CD4-positive, alpha-beta T cell (primary cell): ENCODE data around the gene TPP2. TPM values are rescaled to one million over a fixed set of nuclear protein-coding genes. Genes with fewer than 3 reads are reported as not detected.

ENCODE experiments used
- ATAC-seq: fragments of 200-7000 bp; cut with Tn5 transposase; one replicate; pipeline ENCODE4 v1.10.0; 2022; ENCODE audit warnings: mild to moderate bottlenecking; ENCODE audit not compliant: poor library complexity
- CTCF ChIA-PET: fragments of 350-600 bp; sonication (Branson Sonifier 250); formaldehyde crosslinking; loops from one replicate; lab custom pipeline; 2021; ENCODE audit warnings: antibody characterized with exemption, inconsistent platforms; lab: Charles Lee
- POLR2A ChIA-PET: fragments of 350-600 bp; sonication (Branson Sonifier 250); formaldehyde crosslinking; loops from one replicate; lab custom pipeline; 2021; ENCODE audit warnings: antibody characterized with exemption, inconsistent platforms; lab: Charles Lee
- DNase-seq, 14 experiments: peaks; one replicate each; pipeline ENCODE4 v3.0.0-alpha.2; 2013 to 2020; ENCODE audit warnings: mixed read lengths in 2 of 14
- H3K27ac ChIP-seq, 2 donors: one replicate each; pipeline versions ENCODE4 v1.5.1 to v1.7.0; 2013; ENCODE audit warnings: low read length in 2 of 2, low read depth in 1 of 2, mild to moderate bottlenecking in 1 of 2
- H3K27me3 ChIP-seq, 2 experiments: 1 replicate in 1 of 2; 2 replicates in 1 of 2; pipeline versions ENCODE4 v1.6.1 to v1.7.0; 2013; ENCODE audit warnings: low read length in 2 of 2, control low read depth in 1 of 2, mild to moderate bottlenecking in 1 of 2, moderate library complexity in 1 of 2; ENCODE audit not compliant: insufficient read depth in 2 of 2, control insufficient read depth in 1 of 2
- H3K36me3 ChIP-seq: one replicate; pipeline ENCODE4 v1.6.1; 2013; ENCODE audit warnings: low read length, control low read depth; ENCODE audit not compliant: insufficient read depth
- H3K4me1 ChIP-seq: one replicate; pipeline ENCODE4 v1.6.1; 2013; ENCODE audit warnings: low read length, control low read depth; ENCODE audit not compliant: insufficient read depth
- H3K4me3 ChIP-seq: one replicate; pipeline ENCODE4 v1.5.1; 2013; ENCODE audit warnings: mild to moderate bottlenecking, low read length, moderate library complexity
- H3K9me3 ChIP-seq, 2 experiments: 1 replicate in 1 of 2; 2 replicates in 1 of 2; pipeline versions ENCODE4 v1.6.1 to v1.7.0; 2013; ENCODE audit warnings: low read length in 2 of 2, mild to moderate bottlenecking in 2 of 2, control low read depth in 1 of 2, moderate library complexity in 1 of 2; ENCODE audit not compliant: control insufficient read depth in 1 of 2, insufficient read depth in 1 of 2
- H3K27ac Mint-ChIP-seq: one replicate; pipeline ENCODE4 v1.8.0; 2020; ENCODE audit warnings: mixed read lengths
- H3K27me3 Mint-ChIP-seq: one replicate; pipeline ENCODE4 v1.8.0; 2021; ENCODE audit warnings: mixed read lengths
- H3K36me3 Mint-ChIP-seq: one replicate; pipeline ENCODE4 v1.8.0; 2021; ENCODE audit warnings: low read depth, mixed read lengths
- H3K4me1 Mint-ChIP-seq: one replicate; pipeline ENCODE4 v1.8.0; 2021; ENCODE audit warnings: low read depth, mixed read lengths
- H3K4me3 Mint-ChIP-seq: one replicate; pipeline ENCODE4 v1.8.0; 2020; ENCODE audit warnings: mild to moderate bottlenecking, mixed read lengths
- H3K9me3 Mint-ChIP-seq: one replicate; pipeline ENCODE4 v1.8.0; 2020; ENCODE audit warnings: mixed read lengths
- CTCF ChIP-seq: fragments of 200-600 bp; IDR thresholded peaks from one replicate; pipeline ENCODE4 v1.8.0; 2022; ENCODE audit warnings: antibody characterized with exemption, mild to moderate bottlenecking
- intact Hi-C, 2 experiments: fragments of 100-400 bp; cut with DNase I in 1 of 2; cut with micrococcal nuclease in 1 of 2; formaldehyde crosslinking; loops; one replicate each; pipeline versions ENCODE4 v1.15.1 to v1.9.0; 2023 to 2025; cut with DNase I, micrococcal nuclease
- total RNA-seq, 174 experiments: library from RNA in 2 of 174; stranded (reverse) in 2 of 174; gene quantifications; one replicate each; pipeline ENCODE4 v1.2.3 and lab custom pipeline; 2021 to 2026

TPP2 gene
- total RNA-seq, 2 experiments from 2014 or later, result 146 to 147 TPM

- no peak for TF ChIP-seq CTCF
- no peak overlapping the region for H3K27ac Mint-ChIP-seq
- CTCF ChIA-PET, result no interaction called here
- no peaks in the 10 kb centered on the region for H3K4me1 ChIP-seq
- no peak for DNase-seq
- no peaks in the 10 kb centered on the region for H3K9me3 ChIP-seq
- no peak overlapping the region for H3K4me3 ChIP-seq
- H3K27me3 ChIP-seq, result peaks cover 5 to 23% of the 10 kb centered on the region in 2 experiments
- H3K9me3 Mint-ChIP-seq, result no peaks in the 10 kb centered on the region
- no peaks in the 10 kb centered on the region for H3K4me1 Mint-ChIP-seq
- intact Hi-C loops, result no loop called here
- no peaks in the 10 kb centered on the region for H3K36me3 Mint-ChIP-seq
- POLR2A ChIA-PET, result no interaction called here
- no peak for ATAC-seq
- H3K27ac ChIP-seq, result no peak overlapping the region
- H3K4me3 Mint-ChIP-seq, result no peak overlapping the region
- no peaks in the 10 kb centered on the region for H3K36me3 ChIP-seq
- peaks cover 27% of the 10 kb centered on the region for H3K27me3 Mint-ChIP-seq
These were observed 34.9 kb upstream of the TPP2 start for GRCh38 chr13:102561933-102562332.

- no peaks in the 10 kb centered on the region for H3K9me3 ChIP-seq
- H3K9me3 Mint-ChIP-seq, result no peaks in the 10 kb centered on the region
- peaks cover 5 to 23% of the 10 kb centered on the region in 2 experiments for H3K27me3 ChIP-seq
- H3K36me3 Mint-ChIP-seq, result no peaks in the 10 kb centered on the region
- H3K4me1 Mint-ChIP-seq, result no peaks in the 10 kb centered on the region
- H3K36me3 ChIP-seq, result no peaks in the 10 kb centered on the region
- no peak overlapping the region for H3K4me3 Mint-ChIP-seq
- ChIA-PET CTCF (no interaction called here), POLR2A (no interaction called here)
- no peak for TF ChIP-seq CTCF
- intact Hi-C loops, result no loop called here
- H3K27ac ChIP-seq, result no peak overlapping the region
- H3K27me3 Mint-ChIP-seq, result peaks cover 40% of the 10 kb centered on the region
- H3K4me3 ChIP-seq, result no peak overlapping the region
- H3K27ac Mint-ChIP-seq, result no peak overlapping the region
- no peak for ATAC-seq
- H3K4me1 ChIP-seq, result no peaks in the 10 kb centered on the region
- DNase-seq, result no peak
These were observed 33.5 kb upstream of the TPP2 start for GRCh38 chr13:102563267-102563666.

- H3K9me3 Mint-ChIP-seq, result no peaks in the 10 kb centered on the region
- TF ChIP-seq CTCF, result no peak
- no peaks in the 10 kb centered on the region for H3K9me3 ChIP-seq
These were observed 32.2 kb upstream of the TPP2 start for GRCh38 chr13:102564564-102564963.

More at GRCh38 chr13:102564564-102564963, 32.2 kb upstream of the TPP2 start:
- DNase-seq (no peak), ATAC-seq (no peak)
- H3K4me1 ChIP-seq, result no peaks in the 10 kb centered on the region
- H3K36me3 ChIP-seq, result no peaks in the 10 kb centered on the region
- no peak overlapping the region for H3K27ac ChIP-seq
- no peak overlapping the region for H3K4me3 ChIP-seq
- Mint-ChIP-seq H3K27ac (no peak overlapping the region), H3K36me3 (no peaks in the 10 kb centered on the region), H3K27me3 (peaks cover 40% of the 10 kb centered on the region), H3K4me3 (no peak overlapping the region), H3K4me1 (no peaks in the 10 kb centered on the region)
- H3K27me3 ChIP-seq, result peaks cover 5 to 23% of the 10 kb centered on the region in 2 experiments
- intact Hi-C loops, result no loop called here
- POLR2A ChIA-PET, result no interaction called here
- CTCF ChIA-PET, result no interaction called here
